Transverse colon (tissue), 4 donors: ENCODE results near the gene TRPM3.

Source experiments
- CTCF ChIP-seq, 5 experiments: fragments of 200-600 bp in 3 of 5; fragments of 450-650 bp in 2 of 5; sonication (generic) in 3 of 5; IDR thresholded peaks; 1 replicate in 2 of 5; 2 replicates in 3 of 5; pipeline ENCODE4 v1.5.1; 2016 to 2017; ENCODE audit warnings: antibody characterized with exemption in 5 of 5, inconsistent platforms in 3 of 5, mild to moderate bottlenecking in 2 of 5, moderate library complexity in 1 of 5
- EP300 ChIP-seq: sonication (generic); formaldehyde crosslinking; IDR thresholded peaks from one replicate; pipeline ENCODE4 v1.6.1; 2017; ENCODE audit warnings: antibody characterized with exemption, low read depth
- POLR2A ChIP-seq: fragments of 450-650 bp; IDR thresholded peaks from one replicate; pipeline ENCODE4 v1.6.1; 2016; ENCODE audit warnings: antibody characterized with exemption, mild to moderate bottlenecking, moderate library complexity
- POLR2AphosphoS5 ChIP-seq, 3 donors: sonication (generic); formaldehyde crosslinking; IDR thresholded peaks; one replicate each; pipeline ENCODE4 v1.6.1; 2016; ENCODE audit warnings: antibody characterized with exemption in 3 of 3

- TF ChIP-seq CTCF (IDR thresholded peaks at IDR 0.05) (no peak), POLR2A (no peak), EP300 (no peak), POLR2AphosphoS5 (IDR thresholded peaks at IDR 0.05) (no peak)
Observed at GRCh38 chr9:70861376-70861775, 260.0 kb downstream of the TRPM3 start.
